Cortex of kidney (tissue), 1 donor: ENCODE measurements around the gene DNAI2.
"Not testable (repeated sequence)": the region's sequence is repeated elsewhere in the genome, so short reads cannot be mapped to it uniquely, and the experiment has no call there.

Source experiments
- DNase-seq: peaks from one replicate; lab custom pipeline; 2025; lab: John Stamatoyannopoulos, UW

DNAI2 gene

DNA sequence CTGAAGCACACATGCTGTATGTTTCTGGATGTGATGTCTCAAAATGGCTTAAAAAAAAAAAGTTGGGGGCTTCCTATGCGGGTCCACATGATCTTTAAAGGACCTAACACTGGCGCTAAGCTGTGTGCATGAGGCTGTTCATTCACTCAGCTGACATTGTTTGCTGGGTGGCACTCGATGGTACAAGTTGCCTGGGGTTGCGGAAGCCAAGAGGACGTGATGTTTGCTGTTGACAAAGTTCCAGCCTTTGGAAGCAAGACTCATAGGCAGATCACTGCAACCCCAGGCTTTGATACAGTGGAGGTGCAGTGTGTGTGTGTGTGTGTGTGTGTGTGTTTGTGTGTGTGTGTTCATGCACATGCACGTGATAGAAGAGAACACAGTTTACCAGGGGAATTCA is 29.5 kb upstream of the DNAI2 start:
- no peak for DNase-seq

DNA sequence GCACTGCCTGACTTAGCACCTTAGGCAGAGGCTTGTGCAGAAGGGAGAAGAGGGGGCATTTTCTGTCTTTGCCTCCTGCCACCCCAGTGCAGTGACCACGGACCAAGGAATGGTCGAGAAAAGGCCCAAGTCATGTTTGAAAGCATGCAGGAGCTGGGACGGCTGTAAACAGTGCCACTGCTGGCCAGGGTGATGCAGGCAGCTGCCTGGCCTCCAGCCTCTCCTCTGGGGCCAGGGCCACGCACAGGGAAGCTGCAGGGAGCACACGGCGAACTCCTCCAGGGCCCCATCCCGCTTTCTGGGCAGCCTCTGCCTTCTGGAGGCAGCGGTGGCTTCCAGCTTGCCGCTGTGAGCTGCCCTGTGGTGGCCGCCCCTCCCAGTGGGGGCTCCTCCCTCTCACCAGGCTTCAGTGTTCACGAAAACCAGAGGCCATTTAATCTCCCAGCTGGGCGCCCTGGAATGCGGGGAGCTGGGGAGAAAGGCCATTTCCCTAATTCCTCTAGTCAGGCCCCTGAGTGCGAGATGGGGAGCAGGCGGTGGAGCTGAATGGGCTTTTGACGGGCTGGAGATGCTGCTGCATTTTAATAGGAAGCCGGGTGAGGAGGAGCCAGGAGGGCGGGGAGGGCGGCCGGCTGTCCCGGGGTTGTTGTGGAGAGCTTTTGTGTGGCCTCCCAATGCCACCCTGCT is 28.7 kb upstream of the DNAI2 start:
- no peak for DNase-seq

DNA sequence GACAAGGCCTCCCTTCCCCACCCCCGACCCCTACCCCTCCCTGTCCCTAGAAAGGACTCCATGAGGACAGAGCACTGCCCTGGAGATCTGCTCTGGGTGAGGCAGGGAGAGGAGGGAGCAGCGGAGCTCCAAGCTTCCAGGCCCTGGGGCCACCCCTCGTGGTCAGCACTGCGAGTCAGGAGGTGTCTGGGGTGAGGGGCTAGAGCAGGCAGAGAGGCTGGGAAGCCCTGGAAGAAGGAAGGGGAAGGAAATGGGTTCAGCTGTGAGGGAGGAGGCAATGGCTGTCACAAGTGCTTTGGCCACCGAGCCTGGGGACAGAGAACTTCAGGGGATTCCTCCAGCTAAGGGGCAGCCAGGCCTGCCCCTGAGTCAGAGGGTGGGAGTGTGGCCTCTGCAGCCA is 28.2 kb upstream of the DNAI2 start:
- DNase-seq, result no peak

DNA sequence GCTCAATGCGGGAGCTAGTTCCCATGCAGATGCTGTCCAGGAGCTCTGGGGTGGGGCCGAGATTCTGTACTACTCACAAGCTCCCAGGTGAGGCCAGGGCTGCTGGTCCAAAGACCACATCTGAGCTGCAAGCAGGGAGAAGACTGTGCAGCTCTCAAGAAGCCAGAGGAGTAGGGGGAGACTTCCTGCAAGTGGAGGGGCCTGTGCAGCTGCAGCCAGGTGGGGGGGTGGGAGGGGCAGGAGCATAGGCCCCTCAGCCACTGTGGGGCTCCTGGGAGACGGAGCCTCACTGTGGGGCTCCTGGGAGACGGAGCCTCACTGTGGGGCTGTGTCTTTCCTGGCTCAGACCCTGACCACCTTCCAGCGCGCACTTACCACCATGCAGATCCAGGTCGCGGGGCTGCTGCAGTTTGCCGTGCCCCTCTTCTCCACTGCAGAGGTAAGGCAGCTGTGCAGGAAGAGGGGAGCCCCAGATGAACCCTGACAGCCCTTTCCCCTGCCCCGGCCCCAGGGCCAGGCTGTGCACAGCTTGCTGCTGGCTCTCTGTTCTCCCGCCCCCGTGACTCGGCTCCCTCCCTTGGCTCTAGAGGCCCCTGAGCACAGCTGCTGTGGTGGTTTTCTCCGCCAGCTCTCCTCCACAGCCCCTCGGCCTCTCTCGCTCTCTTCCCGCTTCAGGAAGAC is 24.3 kb upstream of the DNAI2 start:
- no peak for DNase-seq

DNA sequence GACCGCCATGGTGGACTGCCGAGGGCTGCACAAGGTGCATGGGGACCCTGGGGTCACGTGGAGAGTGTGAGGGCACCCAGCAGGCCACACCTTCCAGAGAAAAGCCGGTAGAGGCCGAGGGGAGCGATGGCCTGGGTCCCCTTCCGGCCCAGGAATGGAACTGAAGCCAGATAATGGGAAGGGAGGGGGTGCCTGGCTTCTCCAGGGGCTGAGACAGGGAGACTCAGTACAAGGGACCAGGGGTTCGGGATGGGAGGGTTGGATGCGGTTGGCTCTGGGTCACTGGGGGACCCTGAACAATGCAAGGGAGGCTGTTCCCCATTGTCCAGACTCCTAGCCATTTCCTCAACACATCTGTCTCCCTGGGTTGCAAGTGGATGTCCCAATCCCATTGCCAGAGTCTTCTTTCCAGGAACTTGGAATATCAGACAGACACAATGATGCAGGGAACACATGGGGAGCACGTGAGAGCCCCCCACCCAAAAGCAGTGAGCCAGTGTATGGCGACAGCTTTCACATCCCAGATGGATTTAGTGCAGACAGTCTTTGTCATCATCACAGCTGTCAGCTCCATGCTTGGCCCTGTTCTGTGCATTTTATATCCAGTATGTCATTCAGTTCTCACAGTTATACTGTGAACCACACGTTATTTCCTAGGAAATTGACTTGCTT is 23.6 kb upstream of the DNAI2 start:
- no peak for DNase-seq

DNA sequence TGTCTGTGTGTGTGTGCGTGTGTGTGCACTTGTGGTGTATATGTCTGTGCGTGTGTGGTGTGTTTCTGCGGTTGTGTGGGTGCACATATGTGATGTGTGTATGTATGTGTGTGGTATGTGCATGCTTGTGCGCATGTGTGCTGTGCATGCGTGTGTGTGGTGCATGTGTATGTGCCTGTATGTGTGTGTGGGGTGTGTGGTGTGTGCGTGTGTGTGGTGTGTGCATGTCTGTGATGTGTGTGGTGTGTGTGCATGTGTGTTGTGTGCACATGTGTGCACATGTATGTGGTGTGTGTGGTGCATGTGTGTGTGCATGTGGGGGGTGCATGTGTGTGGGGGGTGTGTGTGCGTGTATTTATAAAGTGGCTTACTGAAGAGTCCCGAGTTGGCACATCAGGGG is 23.0 kb upstream of the DNAI2 start:
- no peak for DNase-seq

DNA sequence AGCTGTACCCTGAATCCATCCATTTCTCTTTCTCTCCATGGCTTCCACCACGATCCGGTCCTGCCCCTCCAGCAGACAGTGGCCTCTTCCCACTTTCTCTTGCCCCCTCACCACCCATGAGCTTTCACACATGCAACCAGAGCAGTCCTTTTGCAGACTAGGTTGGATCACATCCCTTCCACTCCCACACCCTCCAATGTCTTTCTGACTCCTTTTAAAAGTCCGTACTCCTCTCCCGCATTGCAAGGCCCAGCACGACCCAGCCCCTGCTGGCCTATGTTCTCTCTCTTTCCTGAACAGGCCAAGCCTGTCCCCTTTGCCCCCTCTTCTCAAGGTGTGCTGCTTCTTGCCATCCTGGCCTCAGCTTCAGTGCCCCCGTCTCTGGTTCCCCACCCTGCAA is 22.5 kb upstream of the DNAI2 start:
- DNase-seq, result no peak

DNA sequence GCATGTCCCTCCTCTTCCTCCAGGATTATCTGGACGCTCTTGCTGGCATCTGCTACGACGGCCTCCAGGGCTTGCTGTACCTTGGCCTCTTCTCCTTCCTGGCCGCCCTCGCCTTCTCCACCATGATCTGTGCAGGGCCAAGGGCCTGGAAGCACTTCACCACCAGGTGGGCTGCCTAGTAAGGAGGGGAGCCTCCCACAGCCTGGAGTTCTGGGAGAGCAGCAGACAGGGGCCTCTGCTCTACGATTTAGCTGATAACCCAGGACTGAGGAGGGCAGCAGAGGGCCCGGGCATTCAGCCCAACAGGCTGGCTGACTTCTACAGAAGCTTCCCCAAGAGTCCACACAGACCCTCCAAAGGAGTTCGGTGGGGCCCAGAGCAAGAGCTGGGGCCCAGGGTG is 21.8 kb upstream of the DNAI2 start:
- no peak for DNase-seq

DNA sequence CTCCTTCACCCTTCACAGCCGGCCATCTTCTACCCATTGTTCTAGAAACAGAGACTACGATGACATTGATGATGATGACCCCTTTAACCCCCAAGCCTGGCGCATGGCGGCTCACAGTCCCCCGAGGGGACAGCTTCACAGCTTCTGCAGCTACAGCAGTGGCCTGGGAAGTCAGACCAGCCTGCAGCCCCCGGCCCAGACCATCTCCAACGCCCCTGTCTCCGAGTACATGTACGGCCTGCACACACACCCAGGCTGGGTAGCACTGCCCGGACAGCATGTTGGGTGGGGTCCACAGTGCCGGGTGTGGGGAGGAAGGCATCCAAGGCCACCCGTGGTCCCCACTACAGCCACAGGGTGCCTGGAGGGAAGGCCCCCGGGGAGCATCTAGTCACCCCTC is 21.0 kb upstream of the DNAI2 start:
- no peak for DNase-seq

DNA sequence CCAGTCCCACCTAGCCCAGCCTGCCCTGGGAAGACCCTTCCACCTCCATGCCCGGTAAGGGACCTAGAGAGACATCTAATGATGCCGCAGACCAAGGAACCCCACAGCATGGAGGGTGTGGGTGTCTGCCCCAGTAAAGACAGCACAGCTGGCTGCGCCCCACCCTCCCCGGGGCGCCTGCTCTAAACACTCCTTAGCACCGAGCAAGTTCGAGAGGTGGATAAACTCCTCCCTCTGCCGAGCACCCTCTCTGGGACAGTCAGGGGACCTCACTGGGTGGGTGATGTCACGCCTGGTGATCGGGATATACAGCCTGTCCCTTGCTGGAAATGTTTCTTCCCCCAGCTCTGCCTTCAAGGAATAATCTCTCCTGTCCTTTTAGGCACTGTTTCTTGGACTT is 16.7 kb upstream of the DNAI2 start:
- DNase-seq, result no peak

DNA sequence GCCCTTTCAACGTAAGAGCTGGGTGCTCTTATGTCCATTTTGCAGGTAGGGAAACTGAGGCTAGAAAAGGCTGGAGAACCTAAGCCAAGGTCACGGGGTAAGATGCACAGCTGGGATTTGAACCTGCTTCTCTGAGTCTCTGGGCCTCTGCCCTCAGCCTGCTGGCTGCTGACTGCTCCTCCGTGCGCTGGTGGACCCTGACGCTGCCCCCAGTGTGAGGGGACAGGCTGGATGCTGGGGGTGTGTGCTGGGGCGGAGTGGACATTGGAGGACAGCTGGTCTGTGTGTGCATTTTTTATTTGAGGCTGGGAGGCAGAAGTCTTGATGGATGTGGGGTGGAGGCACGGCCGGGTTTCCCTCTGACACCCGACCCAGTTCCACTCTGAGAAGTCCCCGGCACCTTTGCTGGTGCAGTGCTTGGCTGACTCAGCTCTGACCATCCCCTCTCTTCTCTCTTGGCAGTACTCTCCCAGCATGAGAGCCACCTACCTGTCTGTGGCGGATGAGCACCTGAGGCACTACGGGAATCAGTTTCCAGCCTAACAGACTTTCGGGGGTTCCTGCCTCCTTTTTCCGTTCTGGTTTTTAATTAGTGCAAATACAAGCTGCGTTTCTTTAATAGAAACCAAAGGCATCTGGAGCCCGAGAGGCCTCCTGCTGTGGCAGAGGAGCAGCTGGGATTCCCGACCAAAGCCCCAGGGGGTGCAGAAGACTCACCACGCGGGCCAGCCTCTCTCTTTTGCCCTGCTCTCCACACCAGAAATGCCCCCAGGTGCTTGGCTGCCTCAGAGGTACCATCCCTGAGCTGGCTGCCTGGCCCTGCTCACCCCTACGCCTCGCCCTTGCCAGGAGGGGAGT is 14.1 kb upstream of the DNAI2 start:
- no peak for DNase-seq

DNA sequence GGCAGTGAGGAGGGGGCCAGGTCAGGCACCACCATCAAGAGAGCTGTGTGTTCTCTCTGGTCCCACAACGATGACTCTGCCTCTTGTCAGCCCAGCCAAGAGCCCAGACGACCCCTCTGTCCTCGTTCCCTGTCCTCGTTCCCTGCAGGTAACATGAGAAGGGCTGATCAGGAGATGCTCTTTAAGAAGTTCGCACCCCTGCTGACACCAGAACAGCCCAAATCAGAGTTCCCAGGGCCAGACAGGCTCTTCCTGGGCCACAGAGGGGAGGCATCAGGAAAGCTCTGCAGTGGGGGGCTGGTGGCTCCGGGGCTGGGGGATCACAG is 13.5 kb upstream of the DNAI2 start:
- DNase-seq, result no peak

DNA sequence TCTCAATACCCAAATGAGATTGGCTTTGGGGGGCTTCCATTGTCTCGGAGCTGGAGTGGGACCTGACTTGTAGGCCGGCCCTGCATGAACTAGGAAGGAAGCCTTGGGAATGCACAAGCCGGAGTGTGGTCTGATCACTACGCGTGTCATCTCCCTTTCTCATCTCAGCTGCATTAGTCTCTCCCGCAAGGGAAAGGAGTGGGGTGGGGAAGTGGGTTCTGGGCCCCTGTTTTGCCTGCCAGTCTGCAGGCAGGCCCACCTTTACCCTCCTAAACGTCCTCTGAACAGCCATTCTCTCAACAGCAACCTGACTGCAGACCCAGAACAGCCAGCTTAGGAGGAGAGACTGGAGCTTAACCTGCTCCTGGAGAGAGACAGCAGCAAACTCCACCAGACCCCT is 11.4 kb upstream of the DNAI2 start:
- DNase-seq, result no peak

DNA sequence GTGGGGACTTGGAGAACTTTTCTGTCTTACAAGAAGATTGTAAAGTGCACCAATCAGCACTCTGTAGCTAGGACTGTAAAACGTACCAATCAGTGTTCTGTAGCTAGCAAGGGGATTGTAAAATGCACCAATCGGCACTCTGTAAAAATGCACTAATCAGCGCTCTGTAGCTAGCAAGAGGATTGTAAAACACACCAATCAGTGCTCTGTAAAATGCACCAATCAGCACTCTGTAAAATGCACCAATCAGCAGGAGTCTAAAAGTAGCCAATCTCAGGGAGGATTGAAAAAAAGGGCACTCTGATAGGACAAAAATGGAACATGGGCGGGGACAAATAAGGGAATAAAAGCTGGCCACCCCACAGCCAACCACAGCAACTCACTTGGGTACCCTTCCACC is 7.0 kb upstream of the DNAI2 start:
- not testable (repeated sequence) for DNase-seq

DNA sequence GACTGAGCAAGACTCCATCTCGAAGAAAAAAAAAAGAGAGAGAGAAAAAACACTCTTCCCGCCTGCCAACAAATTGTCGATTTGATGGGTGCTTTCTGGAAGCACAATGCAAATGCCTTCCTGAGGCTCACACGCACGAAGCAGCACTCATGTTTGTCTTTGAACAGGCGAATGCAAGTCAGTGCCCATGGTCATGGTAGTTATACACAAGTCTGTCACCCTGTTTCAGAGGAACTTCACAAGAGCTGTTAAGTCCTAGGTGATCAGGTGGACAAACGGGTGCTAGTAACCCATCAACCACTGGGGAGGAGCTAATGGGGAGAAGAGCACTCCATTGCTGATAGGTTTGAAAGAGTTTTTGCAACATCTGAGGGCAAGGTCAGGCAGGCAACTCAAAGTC is 6.5 kb upstream of the DNAI2 start:
- DNase-seq, result no peak

DNA sequence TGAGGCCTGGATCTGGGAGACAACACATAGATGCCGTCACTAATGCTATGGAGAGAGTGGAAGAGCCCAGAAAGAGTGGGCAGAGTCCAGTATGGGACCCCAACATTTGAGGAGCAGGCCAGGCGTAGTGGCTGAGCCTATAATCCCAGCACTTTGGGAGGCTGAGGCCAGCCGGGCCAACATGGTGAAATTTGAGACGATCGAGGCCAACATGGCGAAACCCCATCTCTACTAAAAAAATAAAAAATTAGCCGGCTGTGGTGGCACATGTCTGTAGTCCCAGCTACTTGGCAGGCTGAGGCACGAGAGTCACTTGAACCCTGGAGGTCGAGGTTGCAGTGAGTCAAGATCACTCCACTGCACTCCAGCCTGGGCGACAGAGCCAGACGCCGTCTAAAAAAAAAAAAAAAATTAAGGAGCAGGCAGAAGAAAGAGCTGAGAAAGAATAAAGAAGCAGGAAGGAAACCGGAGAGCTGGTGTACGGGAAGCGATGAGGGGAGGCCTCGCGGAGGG is 6.0 kb upstream of the DNAI2 start:
- no peak for DNase-seq

DNA sequence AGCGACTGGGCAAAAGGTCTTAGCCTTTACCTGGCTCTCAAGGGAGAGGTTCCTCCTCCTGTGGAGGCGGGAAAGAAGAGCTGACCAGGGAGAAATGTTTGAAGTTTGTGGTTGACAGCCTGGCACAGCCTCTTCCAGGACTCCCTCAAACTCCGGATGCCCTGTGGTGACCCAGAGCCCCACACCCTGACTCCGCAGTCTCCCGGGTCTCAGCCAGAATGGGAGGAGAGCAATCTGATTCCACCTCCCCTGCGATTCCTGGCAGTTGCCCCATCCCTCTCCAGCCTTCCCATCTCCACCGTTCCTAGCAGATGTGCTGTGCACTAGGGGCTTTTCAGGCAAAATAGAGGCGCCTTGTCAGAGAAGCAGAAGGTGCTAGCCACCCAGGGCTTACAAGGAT is 5.5 kb upstream of the DNAI2 start:
- DNase-seq, result no peak

DNA sequence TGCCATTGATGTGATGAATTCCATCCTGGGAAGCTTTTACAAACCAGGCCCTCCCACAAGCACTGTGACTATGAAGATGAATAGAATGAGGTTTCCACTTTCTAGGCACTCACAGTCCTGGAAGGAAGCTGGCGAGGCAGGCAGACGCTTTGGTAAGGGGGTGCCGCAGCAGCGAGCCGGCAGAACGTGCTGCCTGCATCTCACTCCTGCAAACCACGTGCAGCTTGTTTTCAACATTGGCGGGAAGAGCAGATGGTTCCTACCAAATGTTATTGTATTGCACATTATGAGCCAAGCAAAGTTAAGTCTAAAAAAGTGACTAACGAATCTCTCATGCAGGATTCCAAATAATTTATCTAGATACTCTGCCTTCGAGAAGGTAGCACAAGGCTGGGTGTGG is 3.7 kb upstream of the DNAI2 start:
- no peak for DNase-seq

DNA sequence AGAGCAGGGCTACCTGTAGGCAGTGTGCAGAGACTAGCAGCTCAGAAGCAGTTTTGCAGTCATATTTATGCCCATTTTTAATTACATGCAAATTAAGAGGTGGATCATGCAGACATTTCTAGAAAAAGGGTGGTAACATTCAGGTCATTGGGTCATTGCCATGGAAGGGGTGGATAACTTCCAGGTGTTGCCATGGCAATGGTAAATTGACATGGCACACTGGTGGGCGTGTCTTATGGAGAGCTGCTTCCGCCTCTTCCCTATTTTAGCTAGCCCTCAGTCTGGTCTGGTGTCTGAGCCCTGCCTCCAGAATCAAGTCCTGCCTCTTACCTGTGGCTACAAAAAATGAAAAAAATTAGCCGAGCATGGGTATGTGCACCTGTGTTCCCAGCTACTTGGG is 2.8 kb upstream of the DNAI2 start:
- no peak for DNase-seq

DNA sequence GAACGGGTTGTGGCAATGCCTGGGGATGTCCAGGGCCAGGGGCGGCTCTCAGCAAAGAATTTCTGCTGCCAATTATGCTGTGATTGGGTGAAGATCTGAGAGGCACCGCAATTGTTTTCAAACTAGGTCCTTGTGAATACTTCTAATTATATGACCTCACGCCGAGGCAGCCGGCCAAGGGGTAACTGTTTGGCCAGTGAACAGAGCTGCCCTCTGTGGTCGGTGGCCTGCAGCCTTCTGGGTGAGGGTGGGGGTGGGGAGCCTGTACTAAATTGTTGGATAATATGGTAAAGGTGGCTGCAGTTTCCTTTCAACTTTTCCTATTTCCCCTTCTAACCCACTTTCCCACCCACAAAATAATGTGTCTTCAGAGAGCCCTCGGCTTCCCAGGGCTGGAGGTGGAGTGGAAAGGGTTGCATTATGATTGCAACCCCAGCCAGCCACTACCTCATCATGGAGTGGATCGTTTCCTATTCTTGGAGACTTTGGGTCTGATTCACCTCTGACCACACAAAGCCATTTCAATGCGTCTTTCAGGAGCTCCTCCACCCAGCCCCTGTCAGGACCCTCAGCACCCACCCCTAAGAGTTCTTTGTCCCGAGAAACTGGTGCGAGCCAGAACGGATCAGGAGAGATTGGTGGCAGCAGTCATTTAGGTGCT is 2.0 kb upstream of the DNAI2 start:
- DNase-seq, result no peak

DNA sequence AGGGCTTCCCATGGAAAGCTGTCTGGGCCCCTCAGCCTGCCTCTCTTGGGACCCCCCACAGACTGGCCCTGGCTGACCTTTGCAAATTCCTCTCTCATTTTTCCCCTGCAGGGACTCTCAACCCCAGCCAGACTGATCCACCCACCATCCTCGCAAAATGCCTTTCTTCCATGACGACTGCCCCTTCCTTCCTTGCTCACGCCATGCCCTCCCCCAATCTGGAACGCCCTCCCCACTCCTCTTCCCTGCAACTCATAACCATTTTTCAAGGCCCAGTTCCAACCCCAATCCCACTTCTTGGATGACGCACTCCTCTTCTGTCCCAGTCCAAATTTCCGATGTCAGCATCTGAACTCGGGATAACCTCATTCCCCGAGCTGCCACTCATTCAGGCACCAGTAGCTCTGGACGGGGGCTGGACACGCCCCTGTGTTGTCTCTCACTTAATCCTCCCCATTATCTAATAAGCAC is 1.3 kb upstream of the DNAI2 start:
- DNase-seq, result no peak
